ENCODE results near the gene MYT1. TPM values are rescaled to one million over a fixed set of nuclear protein-coding genes. Genes with fewer than 3 reads are reported as not detected.

MYT1 gene
- polyA plus RNA-seq, 3 donors = not detected

DNA sequence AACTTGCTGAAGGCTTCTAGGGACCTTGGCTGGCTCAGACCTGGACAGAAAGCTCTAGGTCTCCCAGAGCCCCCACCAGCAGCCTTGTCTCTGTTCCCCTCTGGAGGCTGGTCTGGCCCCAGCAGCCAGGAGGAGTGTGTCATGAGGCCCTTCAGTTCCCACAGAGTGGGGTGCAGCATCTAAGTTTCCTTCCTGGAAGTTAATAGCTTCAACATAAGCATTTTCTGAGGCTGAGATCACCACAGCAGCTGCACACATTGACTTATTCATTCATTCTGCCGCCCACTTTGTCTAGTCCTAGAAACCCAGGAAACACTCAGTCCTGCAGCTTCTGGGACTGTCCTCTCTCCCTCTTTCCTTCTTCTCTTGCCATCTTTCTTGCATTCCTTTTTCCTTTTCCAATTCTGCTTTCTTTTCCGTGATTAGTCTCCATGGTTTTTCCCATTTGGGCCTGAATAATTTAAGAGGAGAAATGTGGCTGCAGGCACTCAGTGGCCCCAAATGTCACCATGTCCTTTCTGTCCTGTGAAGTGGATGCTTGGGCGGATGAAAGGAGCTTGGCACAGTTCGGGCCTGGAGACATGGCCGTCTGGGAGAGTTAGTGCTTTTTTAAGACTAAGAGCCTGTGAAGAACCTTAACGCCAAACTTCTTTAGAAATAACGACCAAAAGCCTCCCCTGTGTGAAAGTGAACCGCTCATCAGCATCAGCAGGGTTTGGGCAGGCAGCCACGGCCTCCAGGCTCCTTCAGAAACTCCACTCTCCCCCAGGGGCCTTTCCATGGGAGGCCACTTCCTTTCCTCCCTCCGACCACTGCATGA, 60.3 kb downstream of the MYT1 start:
- H3K4me1 ChIP-seq (ENCODE audit: control insufficient read depth in 1 of 2, insufficient read depth in 2 of 2, low read length in 2 of 2) = no peaks in the 10 kb centered on the region
- Mint-ChIP-seq H3K27me3 (ENCODE audit: low read depth in 3 of 3) (peaks cover 0 to 2% (median 1%) of the 10 kb centered on the region in 3 donors), H3K4me3 (no peak overlapping the region), H3K9me3 (no peaks in the 10 kb centered on the region), H3K4me1 (no peaks in the 10 kb centered on the region), H3K27ac (peak overlapping the region in 1 of 7 donors; percentile 14), H3K36me3 (no peaks in the 10 kb centered on the region)
- H3K27ac ChIP-seq (ENCODE audit: low read depth in 1 of 2, low read length in 2 of 2) = no peak overlapping the region
- intact Hi-C loops (cut with micrococcal nuclease) = no loop called here
- H2AFZ ChIP-seq (ENCODE audit: insufficient read depth, low read depth, low read length, poor library complexity, severe bottlenecking) = no peak overlapping the region
- H3K36me3 ChIP-seq (replicated peaks in 1 of 2; ENCODE audit: control insufficient read depth in 1 of 2, insufficient read depth in 2 of 2, low read length in 2 of 2) = no peaks in the 10 kb centered on the region
- no peak for DNase-seq
- no peak overlapping the region for H3K4me2 ChIP-seq (replicated peaks; ENCODE audit: extremely low read depth, low read length, poor library complexity, severe bottlenecking)
- H4K20me1 ChIP-seq (ENCODE audit: insufficient read depth, low read length) = no peaks in the 10 kb centered on the region
- H3K79me2 ChIP-seq (ENCODE audit: insufficient read depth, low read length) = no peaks in the 10 kb centered on the region
- no peak overlapping the region for H3K4me3 ChIP-seq (replicated peaks in 1 of 3; ENCODE audit: low read depth in 2 of 3, low read length in 3 of 3)
- H3K9ac ChIP-seq (ENCODE audit: insufficient read depth, low read length, poor library complexity, severe bottlenecking) = no peak overlapping the region
- no peaks in the 10 kb centered on the region for H3K9me3 ChIP-seq (replicated peaks in 1 of 2; ENCODE audit: control insufficient read depth in 1 of 2, insufficient read depth in 1 of 2, low read length in 2 of 2)
- 86% methylated on average over 9 of the region's 10 CpGs for WGBS (ENCODE audit: insufficient coverage)
- TF ChIP-seq, protein P1, sequence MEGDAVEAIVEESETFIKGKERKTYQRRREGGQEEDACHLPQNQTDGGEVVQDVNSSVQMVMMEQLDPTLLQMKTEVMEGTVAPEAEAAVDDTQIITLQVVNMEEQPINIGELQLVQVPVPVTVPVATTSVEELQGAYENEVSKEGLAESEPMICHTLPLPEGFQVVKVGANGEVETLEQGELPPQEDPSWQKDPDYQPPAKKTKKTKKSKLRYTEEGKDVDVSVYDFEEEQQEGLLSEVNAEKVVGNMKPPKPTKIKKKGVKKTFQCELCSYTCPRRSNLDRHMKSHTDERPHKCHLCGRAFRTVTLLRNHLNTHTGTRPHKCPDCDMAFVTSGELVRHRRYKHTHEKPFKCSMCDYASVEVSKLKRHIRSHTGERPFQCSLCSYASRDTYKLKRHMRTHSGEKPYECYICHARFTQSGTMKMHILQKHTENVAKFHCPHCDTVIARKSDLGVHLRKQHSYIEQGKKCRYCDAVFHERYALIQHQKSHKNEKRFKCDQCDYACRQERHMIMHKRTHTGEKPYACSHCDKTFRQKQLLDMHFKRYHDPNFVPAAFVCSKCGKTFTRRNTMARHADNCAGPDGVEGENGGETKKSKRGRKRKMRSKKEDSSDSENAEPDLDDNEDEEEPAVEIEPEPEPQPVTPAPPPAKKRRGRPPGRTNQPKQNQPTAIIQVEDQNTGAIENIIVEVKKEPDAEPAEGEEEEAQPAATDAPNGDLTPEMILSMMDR (IDR thresholded peaks at IDR 0.05) = no peak
- no peaks in the 10 kb centered on the region for H3K27me3 ChIP-seq (ENCODE audit: control insufficient read depth in 2 of 2, insufficient read depth in 2 of 2, low read length in 2 of 2)

DNA sequence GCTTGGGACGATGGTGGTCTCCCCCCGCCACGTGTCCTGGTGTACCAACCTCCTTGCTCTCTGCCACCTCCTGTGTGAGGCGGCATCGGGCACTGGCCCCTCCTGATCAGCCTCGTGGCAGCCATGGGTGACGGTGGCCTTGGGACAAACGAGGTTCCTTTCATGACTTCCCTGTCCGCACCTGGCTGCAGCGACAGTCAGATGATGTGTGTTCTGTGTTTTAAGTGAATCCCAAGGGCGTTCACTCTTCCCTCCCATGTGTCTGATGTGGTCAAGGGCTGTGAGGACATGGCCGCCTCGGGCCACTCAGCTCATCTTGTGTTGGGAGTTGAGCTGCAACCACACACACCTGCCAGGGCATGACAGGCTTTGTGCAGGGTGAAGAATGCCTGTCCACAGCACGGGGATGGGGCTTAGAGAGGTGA, 60.9 kb downstream of the MYT1 start:
- Histone ChIP-seq H3K27me3 (ENCODE audit: control insufficient read depth in 2 of 2, insufficient read depth in 2 of 2, low read length in 2 of 2) (no peaks in the 10 kb centered on the region), H4K20me1 (ENCODE audit: insufficient read depth, low read length) (no peaks in the 10 kb centered on the region), H3K4me2 (replicated peaks; ENCODE audit: extremely low read depth, low read length, poor library complexity, severe bottlenecking) (no peak overlapping the region), H3K79me2 (ENCODE audit: insufficient read depth, low read length) (no peaks in the 10 kb centered on the region), H3K27ac (ENCODE audit: low read depth in 1 of 2, low read length in 2 of 2) (no peak overlapping the region), H3K9me3 (replicated peaks in 1 of 2; ENCODE audit: control insufficient read depth in 1 of 2, insufficient read depth in 1 of 2, low read length in 2 of 2) (no peaks in the 10 kb centered on the region), H3K4me3 (replicated peaks in 1 of 3; ENCODE audit: low read depth in 2 of 3, low read length in 3 of 3) (no peak overlapping the region), H3K4me1 (ENCODE audit: control insufficient read depth in 1 of 2, insufficient read depth in 2 of 2, low read length in 2 of 2) (no peaks in the 10 kb centered on the region), H2AFZ (ENCODE audit: insufficient read depth, low read depth, low read length, poor library complexity, severe bottlenecking) (no peak overlapping the region), H3K36me3 (replicated peaks in 1 of 2; ENCODE audit: control insufficient read depth in 1 of 2, insufficient read depth in 2 of 2, low read length in 2 of 2) (no peaks in the 10 kb centered on the region), H3K9ac (ENCODE audit: insufficient read depth, low read length, poor library complexity, severe bottlenecking) (no peak overlapping the region)
- no peak for DNase-seq
- Mint-ChIP-seq H3K9me3 (no peaks in the 10 kb centered on the region), H3K27me3 (ENCODE audit: low read depth in 3 of 3) (peaks cover 0 to 1% (median 0%) of the 10 kb centered on the region in 3 donors), H3K4me3 (no peak overlapping the region), H3K36me3 (no peaks in the 10 kb centered on the region), H3K27ac (peak overlapping the region in 1 of 7 donors; percentile 14), H3K4me1 (no peaks in the 10 kb centered on the region)
- TF ChIP-seq, protein P1 (IDR thresholded peaks at IDR 0.05) = no peak
- intact Hi-C loops (cut with micrococcal nuclease) = no loop called here
- 94% methylated on average over 13 of the region's 14 CpGs for WGBS (ENCODE audit: insufficient coverage)

Data from CD14-positive monocyte (primary cell).